Osteocyte (in vitro differentiated cells): Measurements from ENCODE around the gene GK2. TPM values are rescaled to one million over a fixed set of nuclear protein-coding genes. Genes with fewer than 3 reads are reported as not detected.

ENCODE experiments used
- DNase-seq: peaks from one replicate; pipeline ENCODE4 v3.0.0; 2021; ENCODE audit warnings: mixed read lengths; ENCODE audit not compliant: unreplicated experiment; ENCODE audit errors: extremely low spot score
- H3K27ac Mint-ChIP-seq: one replicate; pipeline ENCODE4 v1.8.0; 2021; ENCODE audit warnings: mild to moderate bottlenecking, mixed read lengths; ENCODE audit not compliant: unreplicated experiment
- H3K27me3 Mint-ChIP-seq: one replicate; pipeline ENCODE4 v1.8.0; 2021; ENCODE audit warnings: mixed read lengths; ENCODE audit not compliant: unreplicated experiment
- H3K36me3 Mint-ChIP-seq: one replicate; pipeline ENCODE4 v1.8.0; 2021; ENCODE audit warnings: mixed read lengths; ENCODE audit not compliant: unreplicated experiment
- H3K4me1 Mint-ChIP-seq: one replicate; pipeline ENCODE4 v1.8.0; 2021; ENCODE audit warnings: mixed read lengths; ENCODE audit not compliant: unreplicated experiment
- H3K4me3 Mint-ChIP-seq: one replicate; pipeline ENCODE4 v1.8.0; 2021; ENCODE audit warnings: mild to moderate bottlenecking, moderate library complexity, mixed read lengths; ENCODE audit not compliant: unreplicated experiment
- H3K9me3 Mint-ChIP-seq: one replicate; pipeline ENCODE4 v1.8.0; 2021; ENCODE audit warnings: mixed read lengths; ENCODE audit not compliant: unreplicated experiment
- total RNA-seq: library from RNA; stranded (reverse); gene quantifications from 2 replicates; pipeline ENCODE4 v1.2.1, GENCODE V29; 2021
- TF ChIP-seq, protein P1 (sequence below): fragments of 200-600 bp; sonication (generic); IDR thresholded peaks from 2 replicates; pipeline ENCODE4 v1.5.0; 2021; ENCODE audit warnings: antibody characterized with exemption, mild to moderate bottlenecking, moderate library complexity

The GK2 gene
- total RNA-seq, 1 donor from 2014 or later, result not detected

DNA sequence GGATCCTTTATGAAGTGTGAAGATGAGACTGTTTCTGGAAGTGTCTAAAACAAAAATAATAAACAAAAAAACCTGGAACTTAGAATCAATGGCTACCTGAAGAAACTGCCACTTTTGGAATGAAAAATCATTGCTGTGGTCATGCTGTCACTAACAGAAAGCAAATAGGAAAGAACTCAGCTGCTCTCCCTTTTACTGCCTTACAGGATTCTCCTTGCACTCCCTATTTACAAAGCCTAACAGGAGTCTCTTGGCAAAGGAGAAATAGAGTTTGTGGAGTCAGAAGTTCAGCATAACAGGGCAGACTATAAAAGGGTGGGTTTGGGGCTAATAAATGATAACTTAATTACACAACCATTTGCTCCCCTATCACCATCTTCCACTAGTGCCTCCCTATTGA is 19.0 kb upstream of the GK2 start:
- Mint-ChIP-seq H3K4me3 (no peak overlapping the region), H3K9me3 (no peaks in the 10 kb centered on the region), H3K36me3 (no peaks in the 10 kb centered on the region), H3K4me1 (no peaks in the 10 kb centered on the region), H3K27ac (no peak overlapping the region), H3K27me3 (peaks cover 4% of the 10 kb centered on the region)
- DNase-seq, result no peak
- TF ChIP-seq, protein P1, sequence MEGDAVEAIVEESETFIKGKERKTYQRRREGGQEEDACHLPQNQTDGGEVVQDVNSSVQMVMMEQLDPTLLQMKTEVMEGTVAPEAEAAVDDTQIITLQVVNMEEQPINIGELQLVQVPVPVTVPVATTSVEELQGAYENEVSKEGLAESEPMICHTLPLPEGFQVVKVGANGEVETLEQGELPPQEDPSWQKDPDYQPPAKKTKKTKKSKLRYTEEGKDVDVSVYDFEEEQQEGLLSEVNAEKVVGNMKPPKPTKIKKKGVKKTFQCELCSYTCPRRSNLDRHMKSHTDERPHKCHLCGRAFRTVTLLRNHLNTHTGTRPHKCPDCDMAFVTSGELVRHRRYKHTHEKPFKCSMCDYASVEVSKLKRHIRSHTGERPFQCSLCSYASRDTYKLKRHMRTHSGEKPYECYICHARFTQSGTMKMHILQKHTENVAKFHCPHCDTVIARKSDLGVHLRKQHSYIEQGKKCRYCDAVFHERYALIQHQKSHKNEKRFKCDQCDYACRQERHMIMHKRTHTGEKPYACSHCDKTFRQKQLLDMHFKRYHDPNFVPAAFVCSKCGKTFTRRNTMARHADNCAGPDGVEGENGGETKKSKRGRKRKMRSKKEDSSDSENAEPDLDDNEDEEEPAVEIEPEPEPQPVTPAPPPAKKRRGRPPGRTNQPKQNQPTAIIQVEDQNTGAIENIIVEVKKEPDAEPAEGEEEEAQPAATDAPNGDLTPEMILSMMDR, result no peak

DNA sequence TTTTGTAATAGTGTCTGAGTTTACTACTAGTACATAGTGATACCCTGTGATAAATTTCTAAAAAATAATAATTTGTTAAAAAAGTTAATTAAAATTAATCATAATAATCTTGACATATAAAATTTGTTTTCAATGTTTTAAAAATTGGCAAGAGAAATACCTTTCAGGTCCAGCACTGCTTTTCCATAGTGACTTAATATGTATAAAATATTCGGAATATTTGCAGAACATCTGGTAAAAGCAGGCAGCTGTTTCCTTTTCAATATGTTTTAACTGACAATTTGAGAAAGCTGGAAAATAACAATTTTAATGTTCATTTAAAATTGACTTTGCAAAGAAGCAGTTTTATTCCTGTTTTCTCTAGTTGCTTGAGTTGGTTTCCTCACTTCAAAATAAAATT is 17.6 kb upstream of the GK2 start:
- Mint-ChIP-seq H3K4me1 (no peaks in the 10 kb centered on the region), H3K9me3 (peaks cover 3% of the 10 kb centered on the region), H3K36me3 (no peaks in the 10 kb centered on the region), H3K27ac (no peak overlapping the region), H3K4me3 (no peak overlapping the region), H3K27me3 (peaks cover 4% of the 10 kb centered on the region)
- no peak for DNase-seq
- TF ChIP-seq, protein P1, result no peak

DNA sequence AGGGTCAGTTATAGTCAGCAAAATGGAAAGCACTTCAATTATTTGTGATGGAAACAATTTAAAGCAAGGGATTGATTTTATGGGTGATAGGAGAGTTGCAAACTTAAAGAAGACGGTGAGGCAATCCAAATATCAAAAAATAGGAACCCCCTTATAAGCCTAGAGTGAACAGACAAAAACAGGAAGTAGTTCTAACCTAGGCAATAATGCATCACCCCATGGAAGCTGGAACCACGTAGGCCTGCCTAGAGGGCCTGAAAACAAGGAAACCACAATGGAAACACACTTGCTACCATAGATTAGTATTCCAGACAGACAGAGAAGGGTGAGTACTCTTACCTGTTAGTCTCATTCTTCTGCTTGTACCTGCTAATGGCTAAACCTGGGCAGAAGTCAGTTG is 13.5 kb upstream of the GK2 start:
- H3K36me3 Mint-ChIP-seq, result no peaks in the 10 kb centered on the region
- H3K9me3 Mint-ChIP-seq, result peaks cover 8% of the 10 kb centered on the region
- H3K27me3 Mint-ChIP-seq, result peaks cover 4% of the 10 kb centered on the region
- H3K4me3 Mint-ChIP-seq, result no peak overlapping the region
- H3K27ac Mint-ChIP-seq, result no peak overlapping the region
- TF ChIP-seq, protein P1, result no peak
- DNase-seq, result no peak
- H3K4me1 Mint-ChIP-seq, result no peaks in the 10 kb centered on the region

DNA sequence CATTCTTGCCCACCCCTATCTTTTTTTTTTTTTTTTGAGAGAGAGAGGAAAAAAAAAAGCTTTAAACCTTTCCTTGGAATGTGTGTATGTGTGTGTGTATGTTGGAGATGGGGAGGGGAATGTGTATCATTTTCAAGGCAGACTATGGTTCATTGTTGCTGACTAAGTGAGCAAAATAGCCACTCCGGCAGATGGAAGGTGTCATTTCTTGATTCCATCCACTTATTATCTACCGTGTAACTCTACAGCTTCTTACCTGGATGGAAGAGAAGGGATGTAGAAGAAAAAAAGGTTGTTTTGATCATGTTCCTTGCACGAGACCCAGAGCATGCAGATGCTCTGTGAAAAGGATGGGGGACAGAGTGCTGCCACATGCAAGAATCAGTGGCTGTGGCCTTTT is 5.9 kb upstream of the GK2 start:
- no peak overlapping the region for H3K4me3 Mint-ChIP-seq
- DNase-seq, result no peak

DNA sequence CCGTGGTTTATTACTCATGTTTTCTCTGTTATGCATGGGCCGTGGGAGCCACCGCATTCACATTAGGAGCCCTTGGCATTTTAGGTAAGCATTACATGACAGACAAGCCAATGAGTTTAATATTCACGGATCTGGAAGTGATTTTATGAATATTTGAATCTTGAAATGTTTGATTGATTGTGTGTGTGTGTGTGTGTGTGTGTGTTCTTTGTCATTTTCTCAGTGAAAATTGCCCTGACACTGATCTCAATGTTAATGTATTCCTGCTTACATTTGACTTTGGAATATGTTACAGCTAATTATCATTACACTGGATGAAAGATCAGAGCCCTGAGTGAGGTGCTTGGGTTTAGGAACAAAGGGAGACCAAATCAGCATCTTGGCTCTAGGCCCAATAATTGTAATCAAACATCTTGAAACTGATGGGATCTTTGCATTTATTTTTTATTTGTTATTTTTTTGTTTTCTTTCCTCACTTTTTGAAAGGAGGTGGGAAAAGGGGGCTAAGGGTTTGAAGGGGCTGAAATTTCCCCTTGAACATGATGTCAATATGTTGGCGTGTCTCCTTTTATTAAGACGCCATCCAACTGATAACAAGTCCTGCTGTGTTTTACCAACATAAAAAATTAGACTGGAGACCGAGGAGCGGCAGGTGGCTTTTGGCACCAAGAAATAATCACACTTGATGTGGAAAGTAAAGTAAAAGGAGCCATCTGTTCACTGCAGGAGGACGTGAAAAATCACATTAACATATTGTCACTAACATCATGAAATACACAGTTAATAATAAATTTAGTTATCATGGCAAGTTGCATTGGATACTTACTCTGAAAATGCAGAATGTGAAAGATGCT is 5.2 kb upstream of the GK2 start:
- H3K4me3 Mint-ChIP-seq, result no peak overlapping the region
- TF ChIP-seq, protein P1, result no peak
- no peaks in the 10 kb centered on the region for H3K9me3 Mint-ChIP-seq
- H3K27ac Mint-ChIP-seq, result no peak overlapping the region
- H3K27me3 Mint-ChIP-seq, result no peaks in the 10 kb centered on the region
- no peak for DNase-seq
- no peaks in the 10 kb centered on the region for H3K4me1 Mint-ChIP-seq
- no peaks in the 10 kb centered on the region for H3K36me3 Mint-ChIP-seq

More for the DNA sequence above, 5.9 kb upstream of the GK2 start:
- H3K27me3 Mint-ChIP-seq, result no peaks in the 10 kb centered on the region
- H3K27ac Mint-ChIP-seq, result no peak overlapping the region
- H3K4me1 Mint-ChIP-seq, result no peaks in the 10 kb centered on the region
- TF ChIP-seq, protein P1, result no peak
- no peaks in the 10 kb centered on the region for H3K9me3 Mint-ChIP-seq
- no peaks in the 10 kb centered on the region for H3K36me3 Mint-ChIP-seq
